ENCODE results near the gene TNFSF9.
"Not testable (repeated sequence)": the region's sequence is repeated elsewhere in the genome, so short reads cannot be mapped to it uniquely, and the experiment has no call there.

The TNFSF9 gene

GRCh38 chr19:6543866-6544347, 13.1 kb downstream of the TNFSF9 start:
- TF ChIP-seq CTCF (IDR thresholded peaks at IDR 0.05; ENCODE audit: low read depth, low read length, missing control alignments), result no peak
- no peak overlapping the region for H3K4me3 ChIP-seq (ENCODE audit: low read depth, low read length)
- DNase-seq (ENCODE audit: low read depth), result no peak

- not testable (repeated sequence) for DNase-seq (ENCODE audit: low read depth)
Measured at GRCh38 chr19:6550679-6551078, 19.9 kb downstream of the TNFSF9 start.

GRCh38 chr19:6551091-6551490, 20.3 kb downstream of the TNFSF9 start:
- DNase-seq (ENCODE audit: low read depth), result no peak
- H3K4me3 ChIP-seq (ENCODE audit: low read depth, low read length), result no peak overlapping the region
- TF ChIP-seq CTCF (IDR thresholded peaks at IDR 0.05; ENCODE audit: low read depth, low read length, missing control alignments), result no peak

More at GRCh38 chr19:6550679-6551078, 19.9 kb downstream of the TNFSF9 start:
- H3K4me3 ChIP-seq (ENCODE audit: low read depth, low read length), result not testable (repeated sequence)

- DNase-seq (ENCODE audit: low read depth), result no peak
- H3K4me3 ChIP-seq (ENCODE audit: low read depth, low read length), result no peak overlapping the region
- TF ChIP-seq CTCF (IDR thresholded peaks at IDR 0.05; ENCODE audit: low read depth, low read length, missing control alignments), result peak; percentile 58
Measured at GRCh38 chr19:6551607-6552450, 21.0 kb downstream of the TNFSF9 start.

- DNase-seq (ENCODE audit: low read depth), result no peak
- TF ChIP-seq CTCF (IDR thresholded peaks at IDR 0.05; ENCODE audit: low read depth, low read length, missing control alignments), result no peak
Measured at GRCh38 chr19:6556043-6556449, 25.2 kb downstream of the TNFSF9 start.

GRCh38 chr19:6556480-6557195, 25.8 kb downstream of the TNFSF9 start:
- no peak for TF ChIP-seq CTCF (IDR thresholded peaks at IDR 0.05; ENCODE audit: low read depth, low read length, missing control alignments)
- no peak for DNase-seq (ENCODE audit: low read depth)
- H3K4me3 ChIP-seq (ENCODE audit: low read depth, low read length), result no peak overlapping the region; the same call in 1 of the 2 replicates

More at GRCh38 chr19:6556043-6556449, 25.2 kb downstream of the TNFSF9 start:
- H3K4me3 ChIP-seq (ENCODE audit: low read depth, low read length), result no peak overlapping the region

GRCh38 chr19:6562437-6562836, 31.6 kb downstream of the TNFSF9 start:
- DNase-seq (ENCODE audit: low read depth); H3K4me3 ChIP-seq (ENCODE audit: low read depth, low read length): not testable (repeated sequence)
